Measurements from ENCODE around the gene ZNF700.

GRCh38 chr19:11978492-11979100 is 53.7 kb downstream of the ZNF700 start:
- TF ChIP-seq CTCF (IDR thresholded peaks at IDR 0.05) (no peak), POLR2A (IDR thresholded peaks at IDR 0.05) (no peak)

All from tibial nerve (tissue), 3 donors.